ENCODE data around the gene TENM3. TPM values are rescaled to one million over a fixed set of nuclear protein-coding genes. Genes with fewer than 3 reads are reported as not detected.

The TENM3 gene
- total and polyA plus RNA-seq, 2 of the 8 experiments (the other 6 are each of a cell fraction or from before 2014, with no cell fraction given) = 36.9 to 69.3 TPM

GRCh38 chr4:182704948-182705347, 461.7 kb downstream of the TENM3 start:
- H4K91ac ChIP-seq (replicated peaks; ENCODE audit: insufficient read length, low read length) = no peak overlapping the region
- H2BK20ac ChIP-seq (ENCODE audit: low read length) = no peak overlapping the region
- H3K4me2 ChIP-seq (ENCODE audit: insufficient read depth in 1 of 2, low read depth in 2 of 2, low read length in 2 of 2) = no peak overlapping the region
- no peak overlapping the region for H3K4me3 ChIP-seq (ENCODE audit: extremely low read depth in 1 of 4, insufficient read depth in 2 of 4, low read depth in 3 of 4, low read length in 4 of 4)
- no peak overlapping the region for H4K8ac ChIP-seq (ENCODE audit: extremely low read depth, insufficient read depth, low read length)
- no peak overlapping the region for H2BK15ac ChIP-seq (ENCODE audit: low read length)
- H4K5ac ChIP-seq (ENCODE audit: insufficient read length, low read depth, low read length) = no peak overlapping the region
- H2AFZ ChIP-seq (ENCODE audit: low read length) = no peak overlapping the region
- H3K79me2 ChIP-seq (ENCODE audit: control insufficient read depth in 1 of 2, insufficient read depth in 2 of 2, low read length in 2 of 2) = no peaks in the 10 kb centered on the region
- no peak overlapping the region for H3K23ac ChIP-seq (ENCODE audit: insufficient read length)
- no peak overlapping the region for H3K56ac ChIP-seq (replicated peaks; ENCODE audit: insufficient read length, low read depth, low read length)
- no peaks in the 10 kb centered on the region for H3K27me3 ChIP-seq (replicated peaks in 1 of 4; ENCODE audit: control insufficient read depth in 3 of 4, extremely low read depth in 1 of 4, insufficient read depth in 3 of 4, low read length in 3 of 4)
- H3K14ac ChIP-seq (ENCODE audit: insufficient read length) = no peak overlapping the region
- peaks cover 0 to 4% (median 0%) of the 10 kb centered on the region in 4 experiments; a peak in 1 of 8 replicates for H3K36me3 ChIP-seq (ENCODE audit: control insufficient read depth in 2 of 4, insufficient read depth in 4 of 4, low read length in 3 of 4)
- H3K9ac ChIP-seq (replicated peaks in 1 of 4; ENCODE audit: extremely low read depth in 1 of 4, low read depth in 3 of 4, low read length in 3 of 4) = no peak overlapping the region; a peak in 1 of 7 replicates
- ChIA-PET POLR2A (ENCODE audit: partially characterized antibody) (no interaction called here), CTCF (ENCODE audit: partially characterized antibody) (interaction anchor here (1.3 kb wide), 1 partner anchor 51 kb away, joined by 4 read pairs; no protein-coding TSS in a partner anchor)
- no peak overlapping the region for H2BK5ac ChIP-seq (ENCODE audit: low read depth, low read length)
- no peak for TF ChIP-seq HDAC6 (IDR thresholded peaks at IDR 0.05; ENCODE audit: low read depth, low read length)
- no peak for TF ChIP-seq SIX5 (IDR thresholded peaks at IDR 0.05; ENCODE audit: low read depth, low read length)
- no peak for TF ChIP-seq POLR2AphosphoS5 (IDR thresholded peaks at IDR 0.05; ENCODE audit: low read depth, low read length)
- TF ChIP-seq CBX5 (IDR thresholded peaks at IDR 0.05; ENCODE audit: low read depth, low read length) = no peak
- TF ChIP-seq POLR2A (IDR thresholded peaks at IDR 0.05; ENCODE audit: control extremely low read depth in 1 of 2, low read depth in 2 of 2, low read length in 2 of 2) = no peak
- no peak for TF ChIP-seq SAP30 (IDR thresholded peaks at IDR 0.05; ENCODE audit: insufficient read depth, insufficient replicate concordance, low read length)
- TF ChIP-seq TCF12 (IDR thresholded peaks at IDR 0.05; ENCODE audit: low read depth, low read length) = no peak
- no peak for TF ChIP-seq CHD1 (IDR thresholded peaks at IDR 0.05; ENCODE audit: low read depth, low read length)
- no peak for TF ChIP-seq TEAD4 (IDR thresholded peaks at IDR 0.05; ENCODE audit: low read depth, low read length)
- no peak overlapping the region for H2AK5ac ChIP-seq (ENCODE audit: low read depth, low read length)
- no peak overlapping the region for H3K4ac ChIP-seq (replicated peaks; ENCODE audit: insufficient read length, low read depth, low read length)
- H2BK12ac ChIP-seq (ENCODE audit: low read depth, low read length) = no peak overlapping the region
- peaks cover 0 to 3% (median 0%) of the 10 kb centered on the region in 4 experiments; a peak in 1 of 7 replicates for H3K4me1 ChIP-seq (replicated peaks in 1 of 4; ENCODE audit: control insufficient read depth in 3 of 4, insufficient read depth in 4 of 4, low read length in 3 of 4)
- no peaks in the 10 kb centered on the region for H3K23me2 ChIP-seq (ENCODE audit: low read depth, low read length)
- H3K18ac ChIP-seq (ENCODE audit: extremely low read depth, low read length) = no peak overlapping the region
- FAIRE-seq (no peak), DNase-seq (ENCODE audit: low read depth in 1 of 2, low spot score in 2 of 2) (no peak)
- no peak overlapping the region for H2BK120ac ChIP-seq (replicated peaks; ENCODE audit: low read depth, low read length)
- H4K20me1 ChIP-seq (replicated peaks in 1 of 2; ENCODE audit: control insufficient read depth in 1 of 2, insufficient read depth in 2 of 2, low read length in 2 of 2) = peaks cover 0 to 2% of the 10 kb centered on the region in 2 experiments
- H3K79me1 ChIP-seq (ENCODE audit: low read depth, low read length) = no peaks in the 10 kb centered on the region
- 92% methylated on average over 4 of the region's 4 CpGs; no CpG with 5 or more reads in 1 of the 2 experiments for WGBS, 2 experiments (ENCODE audit: extremely low coverage in 1 of 2, insufficient coverage in 1 of 2, insufficient read length in 1 of 2, insufficient replicate concordance in 2 of 2, low coverage in 1 of 2, low lambda C conversion rate in 2 of 2, missing lambda C conversion rate in 1 of 2)
- H3K27ac ChIP-seq (ENCODE audit: low read depth, low read length) = no peak overlapping the region
- H3K9me3 ChIP-seq (ENCODE audit: insufficient read depth in 2 of 2, low read depth in 1 of 2, low read length in 1 of 2) = no peaks in the 10 kb centered on the region
